Lower lobe of right lung (tissue), 2 donors: ENCODE results near the gene HAPLN3. TPM values are rescaled to one million over a fixed set of nuclear protein-coding genes. Genes with fewer than 3 reads are reported as not detected.

Experiments used
- ATAC-seq, 2 donors: fragments of 200-7000 bp; cut with Tn5 transposase; one replicate each; pipeline ENCODE4 v1.9.1; 2020 to 2022; ENCODE audit warnings: mild to moderate bottlenecking in 2 of 2, moderate library complexity in 2 of 2
- DNase-seq: peaks from one replicate; pipeline ENCODE4 v3.0.0-alpha.2; 2020
- H3K27ac ChIP-seq: fragments of 200-600 bp; one replicate; pipeline ENCODE4 v1.8.0; 2022
- H3K27me3 ChIP-seq: fragments of 200-600 bp; one replicate; pipeline ENCODE4 v1.8.0; 2022; ENCODE audit warnings: low read depth
- H3K36me3 ChIP-seq: fragments of 200-600 bp; one replicate; pipeline ENCODE4 v1.8.0; 2022; ENCODE audit warnings: mild to moderate bottlenecking
- H3K4me1 ChIP-seq: fragments of 200-600 bp; one replicate; pipeline ENCODE4 v1.8.0; 2022
- H3K4me3 ChIP-seq: fragments of 200-600 bp; one replicate; pipeline ENCODE4 v1.8.0; 2022; ENCODE audit warnings: mild to moderate bottlenecking
- H3K9me3 ChIP-seq: fragments of 200-600 bp; one replicate; pipeline ENCODE4 v1.8.0; 2022
- intact Hi-C: fragments of 100-400 bp; cut with DNase I; formaldehyde crosslinking; loops from one replicate; pipeline ENCODE4 v1.11.0; 2022
- total RNA-seq: library from RNA; stranded (reverse); fragmentation: NEBNext Ultra II Directional; extraction: Animal tissue kit (Norgen Biotek cat#: 25700); gene quantifications from one replicate; pipeline ENCODE4 v1.2.1, GENCODE V29; 2021
- TF ChIP-seq, protein P1 (sequence below): fragments of 200-600 bp; IDR thresholded peaks from one replicate; pipeline ENCODE4 v1.8.0; 2022; ENCODE audit warnings: antibody characterized with exemption, mild to moderate bottlenecking
- donor health status: DM: no; HTN: yes; CAD: no; lungs with severe emphysema.

Gene HAPLN3
- total RNA-seq, 1 donor from 2014 or later: 2.7 TPM

DNA sequence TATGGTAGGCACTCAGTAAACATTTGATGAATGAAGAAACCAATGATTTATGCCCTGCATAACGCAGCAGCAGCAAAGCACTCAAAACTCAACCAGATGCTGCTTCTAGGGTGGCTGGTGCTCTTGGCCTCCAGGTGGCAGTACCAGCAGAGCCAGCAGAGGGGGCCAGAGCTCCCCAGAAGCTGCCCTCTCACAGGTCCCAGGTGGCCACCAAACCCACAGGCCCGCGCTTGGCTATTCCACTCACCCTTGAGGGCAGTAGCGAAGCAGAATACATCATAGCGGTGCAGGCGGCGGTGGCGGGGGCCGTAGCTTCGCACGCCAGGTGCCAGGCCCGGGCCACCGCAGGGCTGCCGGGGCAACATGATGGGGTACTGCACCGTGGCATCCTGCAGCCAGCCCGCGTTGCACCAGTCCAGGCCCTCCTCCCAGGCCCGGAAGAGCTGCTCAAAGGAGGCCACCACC lies 16.6 kb downstream of the HAPLN3 start:
- no peaks in the 10 kb centered on the region for H3K36me3 ChIP-seq
- no peak overlapping the region for H3K4me3 ChIP-seq
- TF ChIP-seq, protein P1, sequence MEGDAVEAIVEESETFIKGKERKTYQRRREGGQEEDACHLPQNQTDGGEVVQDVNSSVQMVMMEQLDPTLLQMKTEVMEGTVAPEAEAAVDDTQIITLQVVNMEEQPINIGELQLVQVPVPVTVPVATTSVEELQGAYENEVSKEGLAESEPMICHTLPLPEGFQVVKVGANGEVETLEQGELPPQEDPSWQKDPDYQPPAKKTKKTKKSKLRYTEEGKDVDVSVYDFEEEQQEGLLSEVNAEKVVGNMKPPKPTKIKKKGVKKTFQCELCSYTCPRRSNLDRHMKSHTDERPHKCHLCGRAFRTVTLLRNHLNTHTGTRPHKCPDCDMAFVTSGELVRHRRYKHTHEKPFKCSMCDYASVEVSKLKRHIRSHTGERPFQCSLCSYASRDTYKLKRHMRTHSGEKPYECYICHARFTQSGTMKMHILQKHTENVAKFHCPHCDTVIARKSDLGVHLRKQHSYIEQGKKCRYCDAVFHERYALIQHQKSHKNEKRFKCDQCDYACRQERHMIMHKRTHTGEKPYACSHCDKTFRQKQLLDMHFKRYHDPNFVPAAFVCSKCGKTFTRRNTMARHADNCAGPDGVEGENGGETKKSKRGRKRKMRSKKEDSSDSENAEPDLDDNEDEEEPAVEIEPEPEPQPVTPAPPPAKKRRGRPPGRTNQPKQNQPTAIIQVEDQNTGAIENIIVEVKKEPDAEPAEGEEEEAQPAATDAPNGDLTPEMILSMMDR: peak; percentile 49
- H3K9me3 ChIP-seq: no peaks in the 10 kb centered on the region
- intact Hi-C loops: no loop called here
- no peak for DNase-seq
- H3K27me3 ChIP-seq: no peaks in the 10 kb centered on the region
- peak; percentile 54 to 69 for ATAC-seq
- no peaks in the 10 kb centered on the region for H3K4me1 ChIP-seq
- H3K27ac ChIP-seq: no peak overlapping the region

DNA sequence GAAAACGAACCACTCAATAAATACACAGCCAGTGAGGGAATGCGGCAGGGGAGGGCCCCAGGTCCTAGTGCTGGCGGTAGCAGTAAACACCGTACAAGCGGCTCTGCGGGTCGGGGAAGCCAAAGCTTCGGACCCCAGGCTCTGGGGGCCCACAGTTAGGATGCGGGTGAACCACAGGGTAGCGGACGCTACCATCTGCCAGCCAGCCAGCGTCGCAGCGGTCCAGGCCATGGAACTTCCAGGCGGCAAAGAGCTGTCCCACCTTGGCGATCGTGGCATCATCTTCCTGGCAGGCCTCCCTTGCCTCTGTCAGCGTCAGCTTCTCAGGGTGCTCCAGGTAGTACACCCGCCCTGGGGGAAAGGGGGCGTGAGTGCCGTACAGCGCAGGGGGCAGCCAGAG lies 17.4 kb downstream of the HAPLN3 start:
- Histone ChIP-seq H3K4me3 (no peak overlapping the region), H3K27ac (no peak overlapping the region), H3K27me3 (no peaks in the 10 kb centered on the region), H3K36me3 (no peaks in the 10 kb centered on the region), H3K4me1 (no peaks in the 10 kb centered on the region), H3K9me3 (no peaks in the 10 kb centered on the region)
- DNase-seq: no peak
- TF ChIP-seq, protein P1: no peak
- ATAC-seq: no peak
- intact Hi-C loops: no loop called here

DNA sequence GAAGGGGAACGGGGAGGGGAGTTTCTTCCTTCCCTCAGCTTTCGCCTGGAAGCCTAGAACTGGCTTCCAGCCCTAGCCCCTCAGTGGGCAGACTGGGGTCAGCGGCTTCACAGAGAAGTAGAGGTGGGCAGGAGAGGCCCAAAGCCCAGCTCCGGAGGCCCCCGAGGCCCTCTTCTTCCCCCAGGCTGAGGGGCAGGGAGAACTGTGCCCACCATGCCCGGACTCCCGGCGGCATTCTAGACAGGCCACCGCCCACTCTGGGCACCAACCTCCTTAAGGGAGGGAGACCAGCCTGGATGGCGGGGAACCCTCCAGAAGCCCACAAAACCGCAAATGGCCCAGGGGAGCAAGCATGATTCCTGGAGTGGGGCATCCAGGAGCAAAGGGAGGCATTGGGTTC lies 17.9 kb downstream of the HAPLN3 start:
- Histone ChIP-seq H3K4me1 (no peaks in the 10 kb centered on the region), H3K36me3 (no peaks in the 10 kb centered on the region), H3K27me3 (no peaks in the 10 kb centered on the region), H3K27ac (no peak overlapping the region), H3K9me3 (no peaks in the 10 kb centered on the region), H3K4me3 (no peak overlapping the region)
- intact Hi-C loops: no loop called here
- ATAC-seq (no peak), DNase-seq (no peak)
- TF ChIP-seq, protein P1: no peak

DNA sequence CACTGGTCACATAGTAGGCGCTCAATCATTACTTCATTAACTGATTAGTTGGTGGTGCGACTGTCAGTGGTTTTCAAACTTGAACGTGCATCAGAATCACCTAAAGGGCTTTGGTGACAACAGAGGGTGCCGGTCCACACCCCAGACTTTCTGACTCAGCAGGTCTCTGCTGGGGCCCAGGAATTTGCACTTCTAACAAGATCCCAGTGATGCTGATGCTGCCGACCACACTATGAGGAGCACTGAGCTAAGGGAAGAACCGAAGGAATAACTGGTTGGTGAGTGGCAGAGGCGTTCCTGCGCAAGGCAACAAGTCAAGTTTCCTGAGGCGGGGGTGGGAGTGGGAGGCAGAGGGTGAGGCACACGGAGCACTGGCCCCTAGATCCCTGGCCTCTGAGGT lies 18.8 kb downstream of the HAPLN3 start:
- no peak for DNase-seq
- Histone ChIP-seq H3K36me3 (no peaks in the 10 kb centered on the region), H3K4me1 (no peaks in the 10 kb centered on the region), H3K4me3 (no peak overlapping the region), H3K27ac (no peak overlapping the region), H3K9me3 (no peaks in the 10 kb centered on the region), H3K27me3 (no peaks in the 10 kb centered on the region)
- intact Hi-C loops: no loop called here
- TF ChIP-seq, protein P1: no peak
- ATAC-seq: no peak

DNA sequence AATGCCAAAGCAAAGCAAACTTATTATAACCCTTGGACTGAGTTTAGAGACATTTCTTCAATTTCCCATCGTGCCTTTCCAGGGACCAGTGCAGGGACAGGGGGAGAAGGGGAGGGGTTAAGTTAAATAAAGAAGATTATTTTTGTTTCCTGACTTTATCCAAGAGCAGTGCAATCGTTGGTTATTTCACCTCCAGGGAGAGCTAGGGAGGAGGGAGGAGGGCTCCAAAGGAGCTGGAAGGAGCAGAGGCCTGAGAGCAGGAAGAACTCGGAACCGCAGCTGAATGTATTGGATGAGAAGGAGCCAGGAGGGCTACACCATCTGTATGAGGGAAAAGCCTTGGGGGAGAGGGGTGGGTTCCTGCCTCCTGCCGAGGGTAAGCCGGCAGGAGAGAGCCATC lies 20.7 kb downstream of the HAPLN3 start:
- no peaks in the 10 kb centered on the region for H3K4me1 ChIP-seq
- no peak overlapping the region for H3K4me3 ChIP-seq
- H3K27ac ChIP-seq: no peak overlapping the region
- H3K27me3 ChIP-seq: no peaks in the 10 kb centered on the region
- H3K9me3 ChIP-seq: no peaks in the 10 kb centered on the region
- DNase-seq (no peak), ATAC-seq (no peak)
- intact Hi-C loops: no loop called here
- TF ChIP-seq, protein P1: no peak
- no peaks in the 10 kb centered on the region for H3K36me3 ChIP-seq

DNA sequence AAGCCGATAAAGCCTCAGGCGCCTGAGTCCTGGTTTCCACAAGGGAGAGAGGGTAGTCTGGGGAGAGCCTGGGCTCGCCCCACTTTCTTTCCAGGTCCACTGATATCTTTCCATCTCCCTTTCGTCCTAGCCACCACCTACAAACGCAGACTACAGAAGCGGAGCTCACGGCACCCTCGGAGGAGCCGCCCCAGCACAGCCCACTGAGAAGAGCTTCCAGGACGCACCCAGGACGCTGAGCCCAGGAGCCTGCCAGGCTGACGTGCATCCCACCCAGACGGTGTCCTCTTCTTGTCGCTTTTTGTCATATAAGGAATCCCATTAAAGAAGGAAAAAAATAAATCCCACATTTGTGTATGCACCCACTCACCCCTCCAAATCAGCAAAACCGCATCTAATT lies 21.1 kb downstream of the HAPLN3 start:
- DNase-seq (no peak), ATAC-seq (no peak)
- Histone ChIP-seq H3K27me3 (no peaks in the 10 kb centered on the region), H3K36me3 (no peaks in the 10 kb centered on the region), H3K27ac (no peak overlapping the region), H3K4me1 (no peaks in the 10 kb centered on the region), H3K9me3 (no peaks in the 10 kb centered on the region), H3K4me3 (no peak overlapping the region)
- TF ChIP-seq, protein P1: no peak
- intact Hi-C loops: no loop called here
